ENCODE results near the gene ATP8A2.

The ATP8A2 gene

DNA sequence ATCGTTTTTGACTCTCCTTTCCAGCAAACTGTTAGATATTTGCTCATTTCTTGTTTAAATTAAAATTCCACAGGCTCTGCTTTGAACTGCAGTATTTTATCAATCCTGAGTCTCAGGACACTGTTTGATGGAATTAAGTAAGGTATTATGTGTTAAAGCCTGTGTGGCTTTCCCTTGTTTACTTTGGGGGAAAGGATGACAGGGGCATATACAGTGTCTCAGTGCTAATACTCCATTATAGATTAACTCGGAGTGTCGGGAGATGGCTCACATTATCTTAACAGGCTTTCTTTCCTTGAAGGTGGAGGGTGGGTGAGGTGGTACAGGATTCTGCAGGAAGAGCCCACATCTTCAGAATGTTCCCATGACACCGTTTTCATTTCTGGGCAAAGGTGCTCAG is 595.4 kb downstream of the ATP8A2 start:
- ATAC-seq (ENCODE audit: low read depth) (no peak), DNase-seq (ENCODE audit: low spot score) (no peak)

DNA sequence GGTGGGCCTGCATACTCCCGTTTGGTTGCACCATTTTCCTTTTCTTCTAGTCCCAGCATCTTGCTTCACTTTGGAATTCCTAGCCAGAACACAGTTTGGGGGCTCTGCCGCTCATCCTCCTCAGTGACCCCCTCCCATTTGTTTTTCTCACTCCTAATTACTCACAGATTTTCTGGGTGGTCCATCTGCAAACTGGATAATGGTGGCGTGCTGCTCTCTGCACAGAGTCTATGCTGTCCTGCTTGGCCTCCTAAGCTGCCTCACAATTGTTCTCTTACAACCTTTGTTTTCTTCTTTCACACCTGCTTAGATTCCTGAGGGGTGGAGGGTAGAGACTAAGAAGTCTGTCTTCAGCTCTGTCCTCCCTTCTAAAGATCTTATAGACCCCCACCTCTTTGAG is 599.3 kb downstream of the ATP8A2 start:
- H3K4me3 ChIP-seq (ENCODE audit: severe bottlenecking), result no peak overlapping the region
- H3K36me3 ChIP-seq (ENCODE audit: low read depth), result no peaks in the 10 kb centered on the region
- H3K4me1 ChIP-seq (ENCODE audit: insufficient read depth, poor library complexity, severe bottlenecking), result no peaks in the 10 kb centered on the region
- H3K27me3 ChIP-seq (ENCODE audit: insufficient read depth, poor library complexity, severe bottlenecking), result no peaks in the 10 kb centered on the region
- DNase-seq (ENCODE audit: low spot score) (no peak), ATAC-seq (ENCODE audit: low read depth) (no peak)
- no peak overlapping the region for H3K27ac ChIP-seq (ENCODE audit: poor library complexity, severe bottlenecking)
- H3K9me3 ChIP-seq (ENCODE audit: severe bottlenecking), result no peaks in the 10 kb centered on the region
- TF ChIP-seq, protein P1, sequence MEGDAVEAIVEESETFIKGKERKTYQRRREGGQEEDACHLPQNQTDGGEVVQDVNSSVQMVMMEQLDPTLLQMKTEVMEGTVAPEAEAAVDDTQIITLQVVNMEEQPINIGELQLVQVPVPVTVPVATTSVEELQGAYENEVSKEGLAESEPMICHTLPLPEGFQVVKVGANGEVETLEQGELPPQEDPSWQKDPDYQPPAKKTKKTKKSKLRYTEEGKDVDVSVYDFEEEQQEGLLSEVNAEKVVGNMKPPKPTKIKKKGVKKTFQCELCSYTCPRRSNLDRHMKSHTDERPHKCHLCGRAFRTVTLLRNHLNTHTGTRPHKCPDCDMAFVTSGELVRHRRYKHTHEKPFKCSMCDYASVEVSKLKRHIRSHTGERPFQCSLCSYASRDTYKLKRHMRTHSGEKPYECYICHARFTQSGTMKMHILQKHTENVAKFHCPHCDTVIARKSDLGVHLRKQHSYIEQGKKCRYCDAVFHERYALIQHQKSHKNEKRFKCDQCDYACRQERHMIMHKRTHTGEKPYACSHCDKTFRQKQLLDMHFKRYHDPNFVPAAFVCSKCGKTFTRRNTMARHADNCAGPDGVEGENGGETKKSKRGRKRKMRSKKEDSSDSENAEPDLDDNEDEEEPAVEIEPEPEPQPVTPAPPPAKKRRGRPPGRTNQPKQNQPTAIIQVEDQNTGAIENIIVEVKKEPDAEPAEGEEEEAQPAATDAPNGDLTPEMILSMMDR (IDR thresholded peaks at IDR 0.05; ENCODE audit: poor library complexity, severe bottlenecking), result no peak

More for the DNA sequence above, 595.4 kb downstream of the ATP8A2 start:
- no peaks in the 10 kb centered on the region for H3K4me1 ChIP-seq (ENCODE audit: insufficient read depth, poor library complexity, severe bottlenecking)
- TF ChIP-seq, protein P1 (IDR thresholded peaks at IDR 0.05; ENCODE audit: poor library complexity, severe bottlenecking), result no peak
- no peaks in the 10 kb centered on the region for H3K9me3 ChIP-seq (ENCODE audit: severe bottlenecking)
- no peaks in the 10 kb centered on the region for H3K36me3 ChIP-seq (ENCODE audit: low read depth)
- no peak overlapping the region for H3K27ac ChIP-seq (ENCODE audit: poor library complexity, severe bottlenecking)
- H3K4me3 ChIP-seq (ENCODE audit: severe bottlenecking), result no peak overlapping the region
- H3K27me3 ChIP-seq (ENCODE audit: insufficient read depth, poor library complexity, severe bottlenecking), result no peaks in the 10 kb centered on the region

DNA sequence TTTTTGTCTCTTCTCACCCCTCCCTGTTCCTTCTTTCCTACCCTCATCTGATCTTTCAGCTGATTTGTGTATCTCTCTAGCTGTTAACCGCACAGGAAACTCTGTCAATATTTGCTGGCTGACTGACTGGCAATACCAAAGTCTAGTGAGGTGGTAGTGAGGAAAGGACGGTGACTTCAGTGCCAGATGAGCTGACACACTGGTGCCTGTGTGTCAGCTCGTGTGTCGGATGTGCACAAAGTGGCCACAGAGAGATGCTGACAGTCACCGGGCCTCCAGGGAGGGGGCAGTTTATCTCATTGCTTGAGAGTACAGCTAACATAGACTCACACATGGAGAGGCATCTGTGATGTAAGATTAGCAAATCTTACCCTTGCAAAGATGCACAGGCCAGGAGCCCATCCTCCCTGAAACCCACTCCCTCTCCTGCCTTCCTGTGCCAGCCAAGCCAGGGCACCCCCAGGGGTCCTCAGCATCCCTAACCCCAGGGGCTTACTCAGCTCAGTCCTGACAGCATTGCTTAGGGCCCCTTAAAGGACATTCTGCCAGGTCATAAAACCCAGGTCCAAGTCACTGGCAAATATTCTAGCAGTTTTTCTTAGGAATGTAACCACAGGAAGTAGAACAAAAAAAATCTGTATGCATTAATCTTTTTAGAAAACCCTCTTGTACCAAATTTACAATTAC is 599.8 kb downstream of the ATP8A2 start:
- H3K9me3 ChIP-seq (ENCODE audit: severe bottlenecking), result no peaks in the 10 kb centered on the region
- no peak overlapping the region for H3K27ac ChIP-seq (ENCODE audit: poor library complexity, severe bottlenecking)
- ATAC-seq (ENCODE audit: low read depth), result no peak
- no peak for DNase-seq (ENCODE audit: low spot score)
- H3K36me3 ChIP-seq (ENCODE audit: low read depth), result no peaks in the 10 kb centered on the region
- H3K4me1 ChIP-seq (ENCODE audit: insufficient read depth, poor library complexity, severe bottlenecking), result no peaks in the 10 kb centered on the region
- TF ChIP-seq, protein P1 (IDR thresholded peaks at IDR 0.05; ENCODE audit: poor library complexity, severe bottlenecking), result no peak
- H3K27me3 ChIP-seq (ENCODE audit: insufficient read depth, poor library complexity, severe bottlenecking), result no peaks in the 10 kb centered on the region
- H3K4me3 ChIP-seq (ENCODE audit: severe bottlenecking), result no peak overlapping the region

DNA sequence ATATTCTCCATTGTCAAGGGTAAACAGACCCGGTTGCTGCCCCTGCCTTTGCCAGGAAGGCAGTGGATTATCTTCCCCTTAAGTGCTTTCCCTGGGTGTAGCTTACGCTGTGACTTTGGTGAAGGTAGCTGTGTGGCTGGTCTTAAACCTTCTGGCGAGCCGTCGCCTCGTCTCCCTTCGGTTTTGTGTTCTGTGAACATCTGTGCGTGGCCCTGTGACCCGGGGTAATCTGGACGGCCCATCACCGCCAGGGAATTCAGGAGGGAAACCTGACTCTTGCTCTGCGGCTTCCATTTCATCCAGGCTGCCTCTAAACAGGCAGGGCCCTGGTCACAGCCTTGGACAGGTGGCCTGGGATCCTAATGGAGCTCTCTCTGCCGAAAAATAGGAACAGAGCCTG is 601.3 kb downstream of the ATP8A2 start:
- TF ChIP-seq, protein P1 (IDR thresholded peaks at IDR 0.05; ENCODE audit: poor library complexity, severe bottlenecking), result no peak
- Histone ChIP-seq H3K4me3 (ENCODE audit: severe bottlenecking) (no peak overlapping the region), H3K27me3 (ENCODE audit: insufficient read depth, poor library complexity, severe bottlenecking) (no peaks in the 10 kb centered on the region), H3K27ac (ENCODE audit: poor library complexity, severe bottlenecking) (no peak overlapping the region), H3K9me3 (ENCODE audit: severe bottlenecking) (no peaks in the 10 kb centered on the region), H3K36me3 (ENCODE audit: low read depth) (no peaks in the 10 kb centered on the region), H3K4me1 (ENCODE audit: insufficient read depth, poor library complexity, severe bottlenecking) (no peaks in the 10 kb centered on the region)
- no peak for DNase-seq (ENCODE audit: low spot score)
- ATAC-seq (ENCODE audit: low read depth), result no peak

DNA sequence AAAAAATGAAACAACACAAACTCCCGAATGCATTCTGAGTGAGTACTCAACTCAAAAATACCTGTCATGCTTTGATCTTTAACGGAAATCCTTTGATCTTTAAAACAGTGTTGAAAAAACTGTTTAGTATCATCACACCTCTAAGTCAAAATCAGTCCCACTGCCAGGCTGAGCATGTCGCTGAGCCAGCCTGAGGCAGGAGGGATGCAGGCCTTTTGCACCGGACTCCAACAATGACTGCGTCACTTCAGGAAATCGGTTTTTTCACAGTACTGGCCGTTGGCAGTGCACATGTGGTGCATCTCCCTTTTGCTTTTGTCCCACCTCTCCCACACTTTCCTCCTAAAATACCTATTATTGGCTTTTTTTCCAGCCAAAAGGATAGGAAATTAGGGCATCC is 601.8 kb downstream of the ATP8A2 start:
- DNase-seq (ENCODE audit: low spot score) (no peak), ATAC-seq (ENCODE audit: low read depth) (no peak)
- H3K4me3 ChIP-seq (ENCODE audit: severe bottlenecking), result no peak overlapping the region
- no peaks in the 10 kb centered on the region for H3K4me1 ChIP-seq (ENCODE audit: insufficient read depth, poor library complexity, severe bottlenecking)
- no peaks in the 10 kb centered on the region for H3K36me3 ChIP-seq (ENCODE audit: low read depth)
- no peak overlapping the region for H3K27ac ChIP-seq (ENCODE audit: poor library complexity, severe bottlenecking)
- H3K27me3 ChIP-seq (ENCODE audit: insufficient read depth, poor library complexity, severe bottlenecking), result no peaks in the 10 kb centered on the region
- no peaks in the 10 kb centered on the region for H3K9me3 ChIP-seq (ENCODE audit: severe bottlenecking)
- TF ChIP-seq, protein P1 (IDR thresholded peaks at IDR 0.05; ENCODE audit: poor library complexity, severe bottlenecking), result no peak

Measured in RWPE2 (cell line).